ENCODE measurements around the gene IQGAP2.
A peak's percentile ranks its signal among the peaks of the same experiment; 100 is the strongest.
"Not testable (repeated sequence)": the region's sequence is repeated elsewhere in the genome, so short reads cannot be mapped to it uniquely, and the experiment has no call there.

IQGAP2 gene

GRCh38 chr5:76576996-76577395 lies 173.9 kb downstream of the IQGAP2 start:
- no peak for DNase-seq (ENCODE audit: low read depth in 2 of 2)

GRCh38 chr5:76579166-76579937 lies 176.3 kb downstream of the IQGAP2 start:
- DNase-seq (ENCODE audit: low read depth in 2 of 2), result no peak

GRCh38 chr5:76580981-76581380 lies 177.9 kb downstream of the IQGAP2 start:
- no peak for DNase-seq (ENCODE audit: low read depth in 2 of 2)

- peak in 1 of 2 experiments; percentile 15 for DNase-seq (ENCODE audit: low read depth in 2 of 2)
Observed at GRCh38 chr5:76582230-76583162, 179.4 kb downstream of the IQGAP2 start.

- DNase-seq (ENCODE audit: low read depth in 2 of 2), result no peak
Observed at GRCh38 chr5:76583163-76584047, 180.3 kb downstream of the IQGAP2 start.

GRCh38 chr5:76585783-76586217 lies 182.7 kb downstream of the IQGAP2 start:
- DNase-seq (ENCODE audit: low read depth in 2 of 2), result no peak

- DNase-seq (ENCODE audit: low read depth in 2 of 2), result no peak
Observed at GRCh38 chr5:76586531-76586930, 183.4 kb downstream of the IQGAP2 start.

- DNase-seq (ENCODE audit: low read depth in 2 of 2), result no peak
Observed at GRCh38 chr5:76590027-76590426, 186.9 kb downstream of the IQGAP2 start.

GRCh38 chr5:76591366-76591765 lies 188.3 kb downstream of the IQGAP2 start:
- DNase-seq (ENCODE audit: low read depth in 2 of 2), result no peak

GRCh38 chr5:76592692-76593091 lies 189.6 kb downstream of the IQGAP2 start:
- DNase-seq (ENCODE audit: low read depth in 2 of 2), result no peak

GRCh38 chr5:76594107-76594506 lies 191.0 kb downstream of the IQGAP2 start:
- no peak for DNase-seq (ENCODE audit: low read depth in 2 of 2)

GRCh38 chr5:76595755-76596481 lies 192.8 kb downstream of the IQGAP2 start:
- DNase-seq (ENCODE audit: low read depth in 2 of 2), result no peak

- DNase-seq (ENCODE audit: low read depth in 2 of 2), result peak in 1 of 2 experiments; percentile 22
Observed at GRCh38 chr5:76598531-76598930, 195.4 kb downstream of the IQGAP2 start.

- no peak for DNase-seq (ENCODE audit: low read depth in 2 of 2)
Observed at GRCh38 chr5:76600716-76601115, 197.6 kb downstream of the IQGAP2 start.

- peak in 1 of 2 experiments; percentile 45 for DNase-seq (ENCODE audit: low read depth in 2 of 2)
Observed at GRCh38 chr5:76601470-76601869, 198.4 kb downstream of the IQGAP2 start.

GRCh38 chr5:76602094-76602726 lies 199.1 kb downstream of the IQGAP2 start:
- no peak for DNase-seq (ENCODE audit: low read depth in 2 of 2)

GRCh38 chr5:76603991-76604390 lies 200.9 kb downstream of the IQGAP2 start:
- DNase-seq (ENCODE audit: low read depth in 2 of 2), result not testable (repeated sequence)

- DNase-seq (ENCODE audit: low read depth in 2 of 2), result peak in 1 of 2 experiments; percentile 16
Observed at GRCh38 chr5:76604838-76605237, 201.8 kb downstream of the IQGAP2 start.

- DNase-seq (ENCODE audit: low read depth in 2 of 2), result no peak
Observed at GRCh38 chr5:76606701-76607100, 203.6 kb downstream of the IQGAP2 start.

- peak; percentile 31 to 33 for DNase-seq (ENCODE audit: low read depth in 2 of 2)
Observed at GRCh38 chr5:76607353-76607871, 204.3 kb downstream of the IQGAP2 start.

Data from fibroblast of skin of left biceps (primary cell).